ENCODE measurements around the gene ANKRD33. TPM values are rescaled to one million over a fixed set of nuclear protein-coding genes. Genes with fewer than 3 reads are reported as not detected.

Gene ANKRD33
- total and polyA plus RNA-seq, 2 experiments from 2014 or later: 0.27 to 1.7 TPM

DNA sequence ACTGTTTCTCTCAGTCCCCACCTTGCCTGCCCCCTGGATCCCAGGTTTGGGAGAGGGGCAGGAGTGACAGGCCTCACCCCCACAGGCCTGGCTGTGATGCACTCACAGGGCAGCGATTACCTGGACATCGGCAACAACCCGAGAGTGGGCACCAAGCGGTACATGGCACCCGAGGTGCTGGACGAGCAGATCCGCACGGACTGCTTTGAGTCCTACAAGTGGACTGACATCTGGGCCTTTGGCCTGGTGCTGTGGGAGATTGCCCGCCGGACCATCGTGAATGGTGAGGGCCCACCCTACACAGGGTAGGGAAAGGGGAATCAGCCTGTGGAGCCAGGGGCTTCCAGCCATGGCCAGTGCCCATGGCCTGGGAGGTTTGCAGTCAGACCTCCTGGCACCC lies 28.0 kb downstream of the ANKRD33 start (continued):
- TF ChIP-seq, protein P1, sequence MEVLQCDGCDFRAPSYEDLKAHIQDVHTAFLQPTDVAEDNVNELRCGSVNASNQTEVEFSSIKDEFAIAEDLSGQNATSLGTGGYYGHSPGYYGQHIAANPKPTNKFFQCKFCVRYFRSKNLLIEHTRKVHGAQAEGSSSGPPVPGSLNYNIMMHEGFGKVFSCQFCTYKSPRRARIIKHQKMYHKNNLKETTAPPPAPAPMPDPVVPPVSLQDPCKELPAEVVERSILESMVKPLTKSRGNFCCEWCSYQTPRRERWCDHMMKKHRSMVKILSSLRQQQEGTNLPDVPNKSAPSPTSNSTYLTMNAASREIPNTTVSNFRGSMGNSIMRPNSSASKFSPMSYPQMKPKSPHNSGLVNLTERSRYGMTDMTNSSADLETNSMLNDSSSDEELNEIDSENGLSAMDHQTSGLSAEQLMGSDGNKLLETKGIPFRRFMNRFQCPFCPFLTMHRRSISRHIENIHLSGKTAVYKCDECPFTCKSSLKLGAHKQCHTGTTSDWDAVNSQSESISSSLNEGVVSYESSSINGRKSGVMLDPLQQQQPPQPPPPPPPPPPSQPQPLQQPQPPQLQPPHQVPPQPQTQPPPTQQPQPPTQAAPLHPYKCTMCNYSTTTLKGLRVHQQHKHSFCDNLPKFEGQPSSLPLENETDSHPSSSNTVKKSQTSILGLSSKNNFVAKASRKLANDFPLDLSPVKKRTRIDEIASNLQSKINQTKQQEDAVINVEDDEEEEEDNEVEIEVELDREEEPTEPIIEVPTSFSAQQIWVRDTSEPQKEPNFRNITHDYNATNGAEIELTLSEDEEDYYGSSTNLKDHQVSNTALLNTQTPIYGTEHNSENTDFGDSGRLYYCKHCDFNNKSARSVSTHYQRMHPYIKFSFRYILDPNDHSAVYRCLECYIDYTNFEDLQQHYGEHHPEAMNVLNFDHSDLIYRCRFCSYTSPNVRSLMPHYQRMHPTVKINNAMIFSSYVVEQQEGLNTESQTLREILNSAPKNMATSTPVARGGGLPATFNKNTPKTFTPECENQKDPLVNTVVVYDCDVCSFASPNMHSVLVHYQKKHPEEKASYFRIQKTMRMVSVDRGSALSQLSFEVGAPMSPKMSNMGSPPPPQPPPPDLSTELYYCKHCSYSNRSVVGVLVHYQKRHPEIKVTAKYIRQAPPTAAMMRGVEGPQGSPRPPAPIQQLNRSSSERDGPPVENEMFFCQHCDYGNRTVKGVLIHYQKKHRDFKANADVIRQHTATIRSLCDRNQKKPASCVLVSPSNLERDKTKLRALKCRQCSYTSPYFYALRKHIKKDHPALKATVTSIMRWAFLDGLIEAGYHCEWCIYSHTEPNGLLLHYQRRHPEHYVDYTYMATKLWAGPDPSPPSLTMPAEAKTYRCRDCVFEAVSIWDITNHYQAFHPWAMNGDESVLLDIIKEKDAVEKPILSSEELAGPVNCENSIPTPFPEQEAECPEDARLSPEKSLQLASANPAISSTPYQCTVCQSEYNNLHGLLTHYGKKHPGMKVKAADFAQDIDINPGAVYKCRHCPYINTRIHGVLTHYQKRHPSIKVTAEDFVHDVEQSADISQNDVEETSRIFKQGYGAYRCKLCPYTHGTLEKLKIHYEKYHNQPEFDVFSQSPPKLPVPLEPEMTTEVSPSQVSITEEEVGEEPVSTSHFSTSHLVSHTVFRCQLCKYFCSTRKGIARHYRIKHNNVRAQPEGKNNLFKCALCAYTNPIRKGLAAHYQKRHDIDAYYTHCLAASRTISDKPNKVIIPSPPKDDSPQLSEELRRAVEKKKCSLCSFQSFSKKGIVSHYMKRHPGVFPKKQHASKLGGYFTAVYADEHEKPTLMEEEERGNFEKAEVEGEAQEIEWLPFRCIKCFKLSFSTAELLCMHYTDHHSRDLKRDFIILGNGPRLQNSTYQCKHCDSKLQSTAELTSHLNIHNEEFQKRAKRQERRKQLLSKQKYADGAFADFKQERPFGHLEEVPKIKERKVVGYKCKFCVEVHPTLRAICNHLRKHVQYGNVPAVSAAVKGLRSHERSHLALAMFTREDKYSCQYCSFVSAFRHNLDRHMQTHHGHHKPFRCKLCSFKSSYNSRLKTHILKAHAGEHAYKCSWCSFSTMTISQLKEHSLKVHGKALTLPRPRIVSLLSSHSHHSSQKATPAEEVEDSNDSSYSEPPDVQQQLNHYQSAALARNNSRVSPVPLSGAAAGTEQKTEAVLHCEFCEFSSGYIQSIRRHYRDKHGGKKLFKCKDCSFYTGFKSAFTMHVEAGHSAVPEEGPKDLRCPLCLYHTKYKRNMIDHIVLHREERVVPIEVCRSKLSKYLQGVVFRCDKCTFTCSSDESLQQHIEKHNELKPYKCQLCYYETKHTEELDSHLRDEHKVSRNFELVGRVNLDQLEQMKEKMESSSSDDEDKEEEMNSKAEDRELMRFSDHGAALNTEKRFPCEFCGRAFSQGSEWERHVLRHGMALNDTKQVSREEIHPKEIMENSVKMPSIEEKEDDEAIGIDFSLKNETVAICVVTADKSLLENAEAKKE (CRISPR knock-in tag; IDR thresholded peaks at IDR 0.05): no peak
- TF ChIP-seq ZNF114 (CRISPR knock-in tag; IDR thresholded peaks at IDR 0.05) (no peak), CREB1 (CRISPR knock-in tag; IDR thresholded peaks at IDR 0.05; ENCODE audit: low read depth) (no peak)
- TF ChIP-seq, protein P2, sequence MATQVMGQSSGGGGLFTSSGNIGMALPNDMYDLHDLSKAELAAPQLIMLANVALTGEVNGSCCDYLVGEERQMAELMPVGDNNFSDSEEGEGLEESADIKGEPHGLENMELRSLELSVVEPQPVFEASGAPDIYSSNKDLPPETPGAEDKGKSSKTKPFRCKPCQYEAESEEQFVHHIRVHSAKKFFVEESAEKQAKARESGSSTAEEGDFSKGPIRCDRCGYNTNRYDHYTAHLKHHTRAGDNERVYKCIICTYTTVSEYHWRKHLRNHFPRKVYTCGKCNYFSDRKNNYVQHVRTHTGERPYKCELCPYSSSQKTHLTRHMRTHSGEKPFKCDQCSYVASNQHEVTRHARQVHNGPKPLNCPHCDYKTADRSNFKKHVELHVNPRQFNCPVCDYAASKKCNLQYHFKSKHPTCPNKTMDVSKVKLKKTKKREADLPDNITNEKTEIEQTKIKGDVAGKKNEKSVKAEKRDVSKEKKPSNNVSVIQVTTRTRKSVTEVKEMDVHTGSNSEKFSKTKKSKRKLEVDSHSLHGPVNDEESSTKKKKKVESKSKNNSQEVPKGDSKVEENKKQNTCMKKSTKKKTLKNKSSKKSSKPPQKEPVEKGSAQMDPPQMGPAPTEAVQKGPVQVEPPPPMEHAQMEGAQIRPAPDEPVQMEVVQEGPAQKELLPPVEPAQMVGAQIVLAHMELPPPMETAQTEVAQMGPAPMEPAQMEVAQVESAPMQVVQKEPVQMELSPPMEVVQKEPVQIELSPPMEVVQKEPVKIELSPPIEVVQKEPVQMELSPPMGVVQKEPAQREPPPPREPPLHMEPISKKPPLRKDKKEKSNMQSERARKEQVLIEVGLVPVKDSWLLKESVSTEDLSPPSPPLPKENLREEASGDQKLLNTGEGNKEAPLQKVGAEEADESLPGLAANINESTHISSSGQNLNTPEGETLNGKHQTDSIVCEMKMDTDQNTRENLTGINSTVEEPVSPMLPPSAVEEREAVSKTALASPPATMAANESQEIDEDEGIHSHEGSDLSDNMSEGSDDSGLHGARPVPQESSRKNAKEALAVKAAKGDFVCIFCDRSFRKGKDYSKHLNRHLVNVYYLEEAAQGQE (IDR thresholded peaks at IDR 0.05; ENCODE audit: unreplicated experiment): no peak
- TF ChIP-seq, protein P3, sequence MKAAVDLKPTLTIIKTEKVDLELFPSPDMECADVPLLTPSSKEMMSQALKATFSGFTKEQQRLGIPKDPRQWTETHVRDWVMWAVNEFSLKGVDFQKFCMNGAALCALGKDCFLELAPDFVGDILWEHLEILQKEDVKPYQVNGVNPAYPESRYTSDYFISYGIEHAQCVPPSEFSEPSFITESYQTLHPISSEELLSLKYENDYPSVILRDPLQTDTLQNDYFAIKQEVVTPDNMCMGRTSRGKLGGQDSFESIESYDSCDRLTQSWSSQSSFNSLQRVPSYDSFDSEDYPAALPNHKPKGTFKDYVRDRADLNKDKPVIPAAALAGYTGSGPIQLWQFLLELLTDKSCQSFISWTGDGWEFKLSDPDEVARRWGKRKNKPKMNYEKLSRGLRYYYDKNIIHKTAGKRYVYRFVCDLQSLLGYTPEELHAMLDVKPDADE (IDR thresholded peaks at IDR 0.05): no peak
